Neural progenitor cell (in vitro differentiated cells): ENCODE measurements around the gene GNG12. TPM values are rescaled to one million over a fixed set of nuclear protein-coding genes. Genes with fewer than 3 reads are reported as not detected.

Experiments
- DNase-seq: peaks from one replicate; pipeline ENCODE4 v3.0.0-alpha.2; 2016; ENCODE audit warnings: low spot score
- H2AFZ ChIP-seq: fragments of 200-600 bp; sonication (generic); replicated peaks from 2 replicates; pipeline ENCODE4 v1.6.1; 2016; ENCODE audit warnings: antibody characterized with exemption
- H3F3A ChIP-seq: fragments of 200-600 bp; sonication (generic); 2 replicates; pipeline ENCODE4 v1.6.1; 2016; ENCODE audit warnings: antibody characterized with exemption, low read depth
- H3K27ac ChIP-seq: fragments of 200-600 bp; sonication (generic); 2 replicates; pipeline ENCODE4 v1.5.1; 2016; ENCODE audit warnings: mild to moderate bottlenecking
- H3K27me3 ChIP-seq: fragments of 200-600 bp; sonication (generic); 2 replicates; pipeline ENCODE4 v1.6.1; 2016; ENCODE audit warnings: mild to moderate bottlenecking, moderate library complexity
- H3K36me3 ChIP-seq: fragments of 200-600 bp; sonication (generic); 2 replicates; pipeline ENCODE4 v1.5.1; 2016
- H3K4me1 ChIP-seq: fragments of 200-600 bp; sonication (generic); 2 replicates; pipeline ENCODE4 v1.6.1; 2016; ENCODE audit warnings: mixed run types
- H3K4me2 ChIP-seq: fragments of 200-600 bp; sonication (generic); 2 replicates; pipeline ENCODE4 v1.6.1; 2016
- H3K4me3 ChIP-seq: fragments of 200-600 bp; sonication (generic); 2 replicates; pipeline ENCODE4 v1.5.1; 2016
- H3K79me2 ChIP-seq: fragments of 200-600 bp; sonication (generic); 2 replicates; pipeline ENCODE4 v1.6.1; 2016; ENCODE audit warnings: low read depth
- H3K9ac ChIP-seq: fragments of 200-600 bp; sonication (generic); 2 replicates; pipeline ENCODE4 v1.6.1; 2016
- H3K9me3 ChIP-seq: fragments of 200-600 bp; sonication (generic); 2 replicates; pipeline ENCODE4 v1.5.1; 2016; ENCODE audit warnings: low read depth
- H4K20me1 ChIP-seq: fragments of 200-600 bp; sonication (generic); 2 replicates; pipeline ENCODE4 v1.6.1; 2016; ENCODE audit warnings: low read depth
- H3K27ac Mint-ChIP-seq: 3 replicates; pipeline ENCODE4 v1.8.0; 2021; ENCODE audit warnings: mixed read lengths
- H3K27me3 Mint-ChIP-seq: 2 replicates; pipeline ENCODE4 v1.8.0; 2022; ENCODE audit warnings: low read depth, mild to moderate bottlenecking, inconsistent platforms, moderate library complexity, mixed read lengths; ENCODE audit not compliant: insufficient read depth
- H3K36me3 Mint-ChIP-seq: 3 replicates; pipeline ENCODE4 v1.8.0; 2021; ENCODE audit warnings: mixed read lengths
- H3K4me1 Mint-ChIP-seq: 3 replicates; pipeline ENCODE4 v1.8.0; 2021; ENCODE audit warnings: mixed read lengths
- H3K4me3 Mint-ChIP-seq: 3 replicates; pipeline ENCODE4 v1.8.0; 2021; ENCODE audit warnings: mild to moderate bottlenecking, moderate library complexity, mixed read lengths
- H3K9me3 Mint-ChIP-seq: 3 replicates; pipeline ENCODE4 v1.8.0; 2020; ENCODE audit warnings: mixed read lengths
- EZH2 ChIP-seq: fragments of 200-600 bp; sonication (generic); IDR thresholded peaks from 2 replicates; pipeline ENCODE4 v1.6.1; 2017; ENCODE audit warnings: antibody characterized with exemption, mild to moderate bottlenecking, moderate library complexity
- EZH2phosphoT487 ChIP-seq: fragments of 200-600 bp; sonication (generic); IDR thresholded peaks from 2 replicates; pipeline ENCODE4 v1.6.1; 2017; ENCODE audit warnings: antibody characterized with exemption
- total RNA-seq: library from RNA; depleted of rRNA; stranded (reverse); fragments of >200 nt; gene quantifications from 2 replicates; pipeline ENCODE4 v1.2.3, GENCODE V29; 2015; ENCODE audit warnings: low replicate concordance
- TF ChIP-seq, protein P1 (sequence below): fragments of 200-600 bp; sonication (generic); IDR thresholded peaks from 2 replicates; pipeline ENCODE4 v1.5.1; 2017; ENCODE audit warnings: antibody characterized with exemption, mild to moderate bottlenecking

GNG12 gene
- total RNA-seq, 1 donor from 2014 or later, result 44.5 TPM

DNA sequence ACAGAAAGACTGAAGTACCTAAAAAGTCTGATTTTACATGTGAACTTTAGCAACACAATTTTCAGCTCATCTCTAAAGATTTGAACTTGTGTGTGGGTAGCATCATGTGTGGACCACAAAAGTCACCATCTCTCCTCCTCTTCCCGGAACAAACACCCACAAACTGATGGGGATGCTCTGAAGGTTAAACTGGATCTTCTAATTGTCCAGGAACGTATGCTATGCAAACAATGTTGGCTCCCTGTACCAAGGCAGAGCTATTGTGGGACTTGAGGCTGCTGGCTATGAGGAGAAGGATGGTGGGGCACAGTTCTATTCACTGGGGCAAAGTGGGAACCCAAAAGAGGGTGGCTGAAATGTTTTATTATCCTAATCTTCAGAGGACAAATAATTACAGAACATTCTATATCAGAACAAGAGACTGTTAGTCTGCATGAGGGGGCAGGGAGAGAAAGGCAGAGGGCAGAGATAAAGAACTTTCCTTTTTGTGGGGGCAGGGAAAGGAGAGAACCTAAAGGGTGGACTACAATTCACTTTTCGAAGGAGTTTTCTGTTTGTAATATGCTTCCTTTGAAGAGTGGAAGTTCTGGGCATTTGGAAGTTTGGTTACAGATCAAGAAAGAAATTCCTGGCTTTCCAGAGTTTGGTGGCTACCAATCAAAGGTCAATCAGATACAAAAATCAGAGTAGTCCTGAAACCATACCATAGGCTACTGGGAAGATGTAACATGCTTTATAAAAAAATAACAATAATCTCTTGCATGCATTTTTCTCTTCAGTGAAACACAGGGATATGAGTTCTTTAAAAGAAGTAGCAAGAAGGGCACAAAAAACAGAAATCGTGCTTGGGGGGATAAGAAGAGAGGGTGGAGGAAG, 85.4 kb downstream of the GNG12 start:
- no peak for DNase-seq
- Histone ChIP-seq H3K27me3 (no peaks in the 10 kb centered on the region), H3K36me3 (no peaks in the 10 kb centered on the region), H3K9me3 (no peaks in the 10 kb centered on the region), H3K9ac (no peak overlapping the region), H3K27ac (no peak overlapping the region), H4K20me1 (no peaks in the 10 kb centered on the region), H3K4me2 (peak overlapping the region; percentile 45), H3K4me1 (peaks cover 75% of the 10 kb centered on the region), H3F3A (peaks cover 34% of the 10 kb centered on the region), H3K79me2 (no peaks in the 10 kb centered on the region), H2AFZ (no peak overlapping the region), H3K4me3 (no peak overlapping the region)
- H3K27ac Mint-ChIP-seq, result peak overlapping the region; percentile 52
- no peaks in the 10 kb centered on the region for H3K9me3 Mint-ChIP-seq
- no peaks in the 10 kb centered on the region for H3K36me3 Mint-ChIP-seq
- no peaks in the 10 kb centered on the region for H3K27me3 Mint-ChIP-seq
- H3K4me1 Mint-ChIP-seq, result peaks cover 66% of the 10 kb centered on the region
- TF ChIP-seq, protein P1, sequence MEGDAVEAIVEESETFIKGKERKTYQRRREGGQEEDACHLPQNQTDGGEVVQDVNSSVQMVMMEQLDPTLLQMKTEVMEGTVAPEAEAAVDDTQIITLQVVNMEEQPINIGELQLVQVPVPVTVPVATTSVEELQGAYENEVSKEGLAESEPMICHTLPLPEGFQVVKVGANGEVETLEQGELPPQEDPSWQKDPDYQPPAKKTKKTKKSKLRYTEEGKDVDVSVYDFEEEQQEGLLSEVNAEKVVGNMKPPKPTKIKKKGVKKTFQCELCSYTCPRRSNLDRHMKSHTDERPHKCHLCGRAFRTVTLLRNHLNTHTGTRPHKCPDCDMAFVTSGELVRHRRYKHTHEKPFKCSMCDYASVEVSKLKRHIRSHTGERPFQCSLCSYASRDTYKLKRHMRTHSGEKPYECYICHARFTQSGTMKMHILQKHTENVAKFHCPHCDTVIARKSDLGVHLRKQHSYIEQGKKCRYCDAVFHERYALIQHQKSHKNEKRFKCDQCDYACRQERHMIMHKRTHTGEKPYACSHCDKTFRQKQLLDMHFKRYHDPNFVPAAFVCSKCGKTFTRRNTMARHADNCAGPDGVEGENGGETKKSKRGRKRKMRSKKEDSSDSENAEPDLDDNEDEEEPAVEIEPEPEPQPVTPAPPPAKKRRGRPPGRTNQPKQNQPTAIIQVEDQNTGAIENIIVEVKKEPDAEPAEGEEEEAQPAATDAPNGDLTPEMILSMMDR, result no peak
- TF ChIP-seq EZH2 (no peak), EZH2phosphoT487 (no peak)
- peak overlapping the region; percentile 33 for H3K4me3 Mint-ChIP-seq

DNA sequence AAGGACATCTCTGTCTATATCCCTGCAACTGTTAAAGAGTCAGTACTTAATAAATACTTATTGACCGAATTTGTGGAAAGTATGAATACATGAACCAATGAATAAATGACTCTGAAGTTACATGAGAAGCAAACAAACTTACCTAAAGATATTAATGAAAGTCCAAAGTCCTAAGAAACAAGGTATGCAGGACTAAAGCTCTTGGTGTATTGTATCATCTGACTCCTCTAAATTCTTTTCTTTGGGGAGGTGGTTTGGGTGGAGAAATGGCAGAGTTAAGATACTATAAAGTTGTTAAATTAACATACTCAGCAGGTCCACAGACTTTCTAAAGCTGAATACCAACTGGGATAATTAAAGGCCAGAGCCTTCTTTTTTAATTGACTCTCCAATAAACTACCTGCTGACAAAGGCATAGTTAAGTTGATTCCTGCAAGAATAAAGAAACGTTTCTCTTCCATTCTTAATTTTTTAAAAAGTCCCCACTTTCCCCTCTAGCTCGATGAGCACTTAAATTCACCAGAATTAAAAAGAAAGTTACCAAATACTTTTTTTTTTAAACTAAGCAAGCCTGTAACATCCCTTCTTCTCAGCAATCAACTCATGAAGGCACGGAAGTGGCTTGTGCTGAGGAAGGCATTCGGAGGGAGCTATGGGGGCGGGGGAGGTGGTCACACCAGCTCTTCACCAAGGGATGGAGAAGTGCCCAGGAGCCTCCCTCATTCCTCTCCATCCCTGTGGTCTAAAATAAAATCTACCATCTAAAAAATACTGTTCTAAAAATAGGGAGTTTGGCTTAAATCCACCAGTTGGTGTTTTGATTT, 87.2 kb downstream of the GNG12 start:
- H3K4me3 ChIP-seq, result no peak overlapping the region
- H3K9me3 Mint-ChIP-seq, result no peaks in the 10 kb centered on the region
- no peak overlapping the region for H3K27ac Mint-ChIP-seq
- H3F3A ChIP-seq, result peaks cover 34% of the 10 kb centered on the region
- H3K36me3 Mint-ChIP-seq, result no peaks in the 10 kb centered on the region
- H3K4me1 ChIP-seq, result peaks cover 69% of the 10 kb centered on the region
- no peaks in the 10 kb centered on the region for H3K9me3 ChIP-seq
- H3K4me2 ChIP-seq, result peak overlapping the region; percentile 64
- H3K27ac ChIP-seq, result peak overlapping the region; percentile 68
- no peak overlapping the region for H3K9ac ChIP-seq
- peak; percentile 43 for DNase-seq
- no peaks in the 10 kb centered on the region for H3K36me3 ChIP-seq
- H3K79me2 ChIP-seq, result no peaks in the 10 kb centered on the region
- no peak overlapping the region for H3K4me3 Mint-ChIP-seq
- peaks cover 59% of the 10 kb centered on the region for H3K4me1 Mint-ChIP-seq
- H2AFZ ChIP-seq, result no peak overlapping the region
- TF ChIP-seq, protein P1, result no peak
- TF ChIP-seq EZH2, result no peak
- no peak for TF ChIP-seq EZH2phosphoT487
- no peaks in the 10 kb centered on the region for H3K27me3 ChIP-seq
- H3K27me3 Mint-ChIP-seq, result no peaks in the 10 kb centered on the region
- H4K20me1 ChIP-seq, result no peaks in the 10 kb centered on the region

DNA sequence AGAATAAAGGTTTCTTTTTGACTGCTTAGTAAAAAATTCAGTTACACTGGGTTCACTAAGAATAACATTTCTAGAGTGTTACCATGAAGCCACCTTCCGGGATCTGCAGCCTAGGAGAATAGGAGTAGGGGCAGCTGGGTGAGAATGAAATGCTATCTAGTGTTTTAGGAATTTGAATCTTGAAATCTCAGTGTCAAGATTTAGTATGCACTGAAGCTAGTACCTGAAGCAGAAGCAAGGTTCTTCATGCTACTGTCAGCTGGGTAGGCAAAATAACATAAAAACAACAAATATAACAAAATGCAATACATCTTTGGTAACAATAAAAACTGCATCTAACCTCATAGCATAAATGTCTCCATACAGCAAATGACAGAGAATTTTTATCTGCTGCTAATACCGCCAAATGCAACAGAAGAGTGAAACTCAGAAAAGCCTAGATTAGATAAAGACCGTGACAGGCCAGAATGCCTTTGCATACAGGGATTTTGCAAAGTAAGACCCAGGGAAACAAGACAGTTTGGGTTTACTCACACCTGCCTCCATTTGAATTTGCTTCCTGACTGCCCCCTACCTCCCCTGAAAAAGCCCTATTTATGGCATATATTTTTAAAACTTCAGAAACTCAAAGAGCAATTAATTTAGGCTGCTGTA, 90.1 kb downstream of the GNG12 start:
- Mint-ChIP-seq H3K27ac (no peak overlapping the region), H3K4me1 (peaks cover 32% of the 10 kb centered on the region), H3K36me3 (no peaks in the 10 kb centered on the region), H3K27me3 (no peaks in the 10 kb centered on the region), H3K9me3 (no peaks in the 10 kb centered on the region), H3K4me3 (no peak overlapping the region)
- H3F3A ChIP-seq, result peaks cover 14% of the 10 kb centered on the region
- no peaks in the 10 kb centered on the region for H3K36me3 ChIP-seq
- H3K9me3 ChIP-seq, result no peaks in the 10 kb centered on the region
- H3K4me1 ChIP-seq, result peaks cover 42% of the 10 kb centered on the region
- H2AFZ ChIP-seq, result no peak overlapping the region
- H3K4me3 ChIP-seq, result no peak overlapping the region
- H3K9ac ChIP-seq, result no peak overlapping the region
- no peak overlapping the region for H3K4me2 ChIP-seq
- H3K27ac ChIP-seq, result no peak overlapping the region
- no peaks in the 10 kb centered on the region for H4K20me1 ChIP-seq
- no peak for DNase-seq
- H3K79me2 ChIP-seq, result no peaks in the 10 kb centered on the region
- TF ChIP-seq, protein P1, result no peak
- TF ChIP-seq EZH2phosphoT487, result no peak
- TF ChIP-seq EZH2, result no peak
- no peaks in the 10 kb centered on the region for H3K27me3 ChIP-seq
